ENCODE results near the gene IMMP2L.

DNA sequence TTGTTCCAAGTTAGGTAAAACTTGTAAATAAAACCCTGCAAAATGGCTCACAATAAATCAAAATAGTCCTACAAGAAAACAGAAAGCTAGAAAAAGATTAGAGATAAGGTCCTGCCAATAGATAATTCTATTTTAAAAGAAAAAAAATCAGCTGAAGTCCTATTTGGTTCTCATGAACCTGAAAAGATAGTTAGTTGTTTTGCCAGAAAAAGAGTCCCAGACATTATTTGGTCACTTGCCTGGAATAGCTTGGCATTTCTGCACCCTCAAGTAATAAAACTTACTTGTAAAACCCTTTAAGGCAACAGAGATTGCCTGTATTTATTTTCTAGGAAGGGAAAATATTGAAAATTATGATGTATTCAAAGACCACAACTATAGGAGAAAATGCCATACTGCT is 423.7 kb downstream of the IMMP2L start:
- TF ChIP-seq, protein P1, sequence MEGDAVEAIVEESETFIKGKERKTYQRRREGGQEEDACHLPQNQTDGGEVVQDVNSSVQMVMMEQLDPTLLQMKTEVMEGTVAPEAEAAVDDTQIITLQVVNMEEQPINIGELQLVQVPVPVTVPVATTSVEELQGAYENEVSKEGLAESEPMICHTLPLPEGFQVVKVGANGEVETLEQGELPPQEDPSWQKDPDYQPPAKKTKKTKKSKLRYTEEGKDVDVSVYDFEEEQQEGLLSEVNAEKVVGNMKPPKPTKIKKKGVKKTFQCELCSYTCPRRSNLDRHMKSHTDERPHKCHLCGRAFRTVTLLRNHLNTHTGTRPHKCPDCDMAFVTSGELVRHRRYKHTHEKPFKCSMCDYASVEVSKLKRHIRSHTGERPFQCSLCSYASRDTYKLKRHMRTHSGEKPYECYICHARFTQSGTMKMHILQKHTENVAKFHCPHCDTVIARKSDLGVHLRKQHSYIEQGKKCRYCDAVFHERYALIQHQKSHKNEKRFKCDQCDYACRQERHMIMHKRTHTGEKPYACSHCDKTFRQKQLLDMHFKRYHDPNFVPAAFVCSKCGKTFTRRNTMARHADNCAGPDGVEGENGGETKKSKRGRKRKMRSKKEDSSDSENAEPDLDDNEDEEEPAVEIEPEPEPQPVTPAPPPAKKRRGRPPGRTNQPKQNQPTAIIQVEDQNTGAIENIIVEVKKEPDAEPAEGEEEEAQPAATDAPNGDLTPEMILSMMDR (IDR thresholded peaks at IDR 0.05), result no peak
- no peak for TF ChIP-seq POLR2A (IDR thresholded peaks at IDR 0.05)

Measured in body of pancreas (tissue), 4 donors.